Measurements from ENCODE around the gene TEX26. TPM values are rescaled to one million over a fixed set of nuclear protein-coding genes. Genes with fewer than 3 reads are reported as not detected.
"Not testable (repeated sequence)": the region's sequence is repeated elsewhere in the genome, so short reads cannot be mapped to it uniquely, and the experiment has no call there.

Gene TEX26
- total RNA-seq, 1 donor from 2014 or later, result not detected

GRCh38 chr13:30926781-30927180, 5.7 kb upstream of the TEX26 start:
- no peaks in the 10 kb centered on the region for H3K36me3 Mint-ChIP-seq (ENCODE audit: low read depth)

DNA sequence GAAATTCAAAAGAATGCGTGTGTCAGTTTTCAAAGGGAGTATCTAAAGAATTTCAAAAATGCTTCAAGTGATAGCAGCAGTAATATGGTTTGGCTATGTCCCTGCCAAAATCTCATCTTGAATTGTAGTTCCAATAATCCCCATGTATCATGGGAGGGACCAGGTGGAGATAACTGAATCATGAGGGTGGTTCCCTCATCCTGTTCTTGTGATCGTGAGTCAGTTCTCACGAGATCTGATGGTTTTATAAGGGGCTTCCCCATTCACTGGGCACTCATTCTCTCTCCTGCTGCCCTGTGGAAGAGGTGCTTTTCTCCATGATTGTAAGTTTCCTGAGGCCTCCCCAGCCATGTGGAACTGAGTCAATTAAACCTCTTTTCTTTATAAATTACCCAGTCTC, 5.3 kb upstream of the TEX26 start:
- peaks cover 31% of the 10 kb centered on the region for H3K27me3 Mint-ChIP-seq (ENCODE audit: low read depth)
- H3K36me3 Mint-ChIP-seq (ENCODE audit: low read depth); H3K9me3 Mint-ChIP-seq; intact Hi-C loops (cut with micrococcal nuclease); DNase-seq (ENCODE audit: low spot score); H3K27ac Mint-ChIP-seq; H3K4me3 Mint-ChIP-seq (ENCODE audit: low read depth): not testable (repeated sequence)
- peaks cover 10% of the 10 kb centered on the region for H3K4me1 Mint-ChIP-seq (ENCODE audit: low read depth)

More at GRCh38 chr13:30926781-30927180, 5.7 kb upstream of the TEX26 start:
- Mint-ChIP-seq H3K4me3 (ENCODE audit: low read depth) (no peak overlapping the region), H3K27me3 (ENCODE audit: low read depth) (peaks cover 27% of the 10 kb centered on the region), H3K9me3 (no peaks in the 10 kb centered on the region), H3K27ac (no peak overlapping the region), H3K4me1 (ENCODE audit: low read depth) (peaks cover 10% of the 10 kb centered on the region)
- no peak for DNase-seq (ENCODE audit: low spot score)
- intact Hi-C loops (cut with micrococcal nuclease), result no loop called here

GRCh38 chr13:30927595-30927994, 4.9 kb upstream of the TEX26 start:
- peaks cover 10% of the 10 kb centered on the region for H3K4me1 Mint-ChIP-seq (ENCODE audit: low read depth)
- peaks cover 35% of the 10 kb centered on the region for H3K27me3 Mint-ChIP-seq (ENCODE audit: low read depth)
- no peaks in the 10 kb centered on the region for H3K9me3 Mint-ChIP-seq
- H3K27ac Mint-ChIP-seq, result no peak overlapping the region
- no peak overlapping the region for H3K4me3 Mint-ChIP-seq (ENCODE audit: low read depth)
- no peak for DNase-seq (ENCODE audit: low spot score)
- no peaks in the 10 kb centered on the region for H3K36me3 Mint-ChIP-seq (ENCODE audit: low read depth)
- intact Hi-C loops (cut with micrococcal nuclease), result no loop called here

GRCh38 chr13:30928978-30929377, 3.5 kb upstream of the TEX26 start:
- Mint-ChIP-seq H3K27ac (no peak overlapping the region), H3K4me1 (ENCODE audit: low read depth) (peaks cover 10% of the 10 kb centered on the region), H3K9me3 (no peaks in the 10 kb centered on the region), H3K4me3 (ENCODE audit: low read depth) (no peak overlapping the region), H3K36me3 (ENCODE audit: low read depth) (no peaks in the 10 kb centered on the region), H3K27me3 (ENCODE audit: low read depth) (peaks cover 36% of the 10 kb centered on the region)
- intact Hi-C loops (cut with micrococcal nuclease), result no loop called here
- no peak for DNase-seq (ENCODE audit: low spot score)

DNA sequence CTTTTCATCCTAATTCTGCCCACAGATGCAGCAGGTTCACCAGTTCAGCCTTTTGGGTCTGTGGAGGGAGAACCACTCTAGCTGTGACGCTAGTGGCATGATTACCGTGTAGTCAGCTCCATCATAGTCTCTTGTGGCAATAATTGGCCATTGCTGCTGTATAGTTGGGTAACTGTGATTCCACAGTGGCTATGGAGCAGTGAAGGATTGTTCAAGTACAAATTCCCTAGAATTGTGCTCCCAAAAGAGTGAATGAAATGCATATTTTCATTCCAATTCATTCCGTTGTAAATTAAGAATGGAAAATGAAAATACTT, 856 bp downstream of the TEX26 start:
- Mint-ChIP-seq H3K4me3 (ENCODE audit: low read depth) (no peak overlapping the region), H3K27me3 (ENCODE audit: low read depth) (peaks cover 54% of the 10 kb centered on the region), H3K27ac (no peak overlapping the region), H3K4me1 (ENCODE audit: low read depth) (no peaks in the 10 kb centered on the region), H3K36me3 (ENCODE audit: low read depth) (no peaks in the 10 kb centered on the region), H3K9me3 (peaks cover 10% of the 10 kb centered on the region)
- DNase-seq (ENCODE audit: low spot score), result no peak
- intact Hi-C loops (cut with micrococcal nuclease), result no loop called here

DNA sequence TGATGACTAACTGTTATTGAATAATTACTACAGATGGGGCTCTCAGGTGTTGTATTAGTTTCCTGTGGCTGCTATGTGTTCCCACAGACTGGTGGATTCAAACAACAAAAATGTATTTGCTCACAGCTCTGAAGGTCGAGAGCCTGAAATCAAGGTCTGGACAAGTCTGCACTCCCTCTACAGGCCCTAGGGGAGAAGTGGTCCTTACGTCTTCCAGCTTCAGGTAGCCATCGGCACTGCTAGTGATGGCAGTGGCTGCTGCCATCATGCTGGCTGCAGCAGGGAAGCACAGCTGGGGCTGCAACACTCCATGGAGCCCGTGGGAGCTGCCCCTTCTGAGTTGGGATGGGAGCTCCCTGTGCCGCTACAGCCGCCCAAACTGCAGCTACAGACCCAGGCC, 1.9 kb downstream of the TEX26 start:
- H3K27ac Mint-ChIP-seq, result no peak overlapping the region
- no peak for DNase-seq (ENCODE audit: low spot score)
- H3K4me3 Mint-ChIP-seq (ENCODE audit: low read depth), result no peak overlapping the region
- peaks cover 10% of the 10 kb centered on the region for H3K9me3 Mint-ChIP-seq
- H3K36me3 Mint-ChIP-seq (ENCODE audit: low read depth), result no peaks in the 10 kb centered on the region
- peaks cover 51% of the 10 kb centered on the region for H3K27me3 Mint-ChIP-seq (ENCODE audit: low read depth)
- intact Hi-C loops (cut with micrococcal nuclease), result no loop called here
- no peaks in the 10 kb centered on the region for H3K4me1 Mint-ChIP-seq (ENCODE audit: low read depth)

DNA sequence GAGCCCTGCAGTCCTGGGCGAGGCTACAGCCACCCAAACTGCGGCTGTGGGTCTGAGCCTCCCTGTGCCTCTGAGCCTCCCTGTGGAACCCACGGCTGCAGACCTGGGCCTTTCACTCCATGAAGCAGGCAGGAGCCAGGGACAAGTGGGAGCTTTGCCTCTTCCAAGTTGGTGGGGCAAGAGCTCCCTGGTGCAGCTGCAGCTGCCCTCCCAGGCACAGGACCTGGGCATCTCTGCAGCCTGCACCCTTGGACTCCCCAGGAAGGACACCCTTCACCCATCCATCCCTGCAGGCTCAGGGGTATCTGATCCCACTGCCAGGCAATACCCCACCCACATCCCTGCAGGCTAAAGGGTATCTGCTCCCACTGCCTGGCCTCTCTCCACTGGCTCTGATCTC, 2.3 kb downstream of the TEX26 start:
- no peak overlapping the region for H3K4me3 Mint-ChIP-seq (ENCODE audit: low read depth)
- no peaks in the 10 kb centered on the region for H3K4me1 Mint-ChIP-seq (ENCODE audit: low read depth)
- H3K27me3 Mint-ChIP-seq (ENCODE audit: low read depth), result peaks cover 48% of the 10 kb centered on the region
- peaks cover 10% of the 10 kb centered on the region for H3K9me3 Mint-ChIP-seq
- no peak overlapping the region for H3K27ac Mint-ChIP-seq
- no peaks in the 10 kb centered on the region for H3K36me3 Mint-ChIP-seq (ENCODE audit: low read depth)
- intact Hi-C loops (cut with micrococcal nuclease), result no loop called here
- no peak for DNase-seq (ENCODE audit: low spot score)

GRCh38 chr13:30936971-30937370, 4.5 kb downstream of the TEX26 start:
- no peaks in the 10 kb centered on the region for H3K36me3 Mint-ChIP-seq (ENCODE audit: low read depth)
- intact Hi-C loops (cut with micrococcal nuclease), result no loop called here
- H3K4me1 Mint-ChIP-seq (ENCODE audit: low read depth), result no peaks in the 10 kb centered on the region
- H3K27me3 Mint-ChIP-seq (ENCODE audit: low read depth), result peaks cover 32% of the 10 kb centered on the region
- peaks cover 10% of the 10 kb centered on the region for H3K9me3 Mint-ChIP-seq
- H3K27ac Mint-ChIP-seq, result no peak overlapping the region
- no peak for DNase-seq (ENCODE audit: low spot score)
- H3K4me3 Mint-ChIP-seq (ENCODE audit: low read depth), result no peak overlapping the region

GRCh38 chr13:30943881-30944280, 11.4 kb downstream of the TEX26 start:
- intact Hi-C loops (cut with micrococcal nuclease), result no loop called here
- peaks cover 9% of the 10 kb centered on the region for H3K9me3 Mint-ChIP-seq
- no peak for DNase-seq (ENCODE audit: low spot score)
- H3K4me1 Mint-ChIP-seq (ENCODE audit: low read depth), result no peaks in the 10 kb centered on the region
- H3K36me3 Mint-ChIP-seq (ENCODE audit: low read depth), result no peaks in the 10 kb centered on the region
- no peak overlapping the region for H3K27ac Mint-ChIP-seq
- H3K27me3 Mint-ChIP-seq (ENCODE audit: low read depth), result peaks cover 39% of the 10 kb centered on the region
- H3K4me3 Mint-ChIP-seq (ENCODE audit: low read depth), result no peak overlapping the region

DNA sequence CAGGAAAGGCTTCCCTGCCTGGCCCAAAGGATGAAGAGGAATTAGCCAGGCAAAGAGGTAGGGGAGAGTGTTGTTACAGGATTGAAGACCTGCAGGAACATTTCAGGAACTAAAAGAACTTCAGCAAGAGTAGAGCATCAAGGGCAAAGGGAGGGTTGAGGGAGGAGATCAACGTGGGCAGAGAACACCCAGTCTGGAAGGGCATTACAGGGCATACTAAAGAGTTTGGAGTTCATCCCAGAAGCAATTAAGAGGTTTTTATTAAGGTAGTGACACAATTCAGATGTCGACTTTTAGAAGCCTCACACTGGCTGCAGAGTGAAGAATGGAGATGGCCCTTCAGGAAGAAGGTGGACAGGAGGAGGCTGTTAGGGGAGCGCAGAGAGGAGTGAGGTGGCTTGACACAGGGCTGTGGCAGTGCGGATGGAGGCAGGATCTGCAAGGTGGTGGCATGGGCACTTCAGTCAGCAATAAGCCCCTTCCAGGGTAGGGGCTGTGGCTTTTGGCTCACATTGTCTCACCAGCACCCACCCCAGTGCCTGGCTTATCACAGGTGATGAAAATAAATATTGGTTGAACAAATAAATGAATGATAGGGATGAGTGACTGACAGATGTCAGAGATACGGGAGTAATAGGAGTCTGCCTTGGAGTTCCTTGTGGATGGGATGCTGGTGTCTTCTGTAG, 24.9 kb downstream of the TEX26 start:
- H3K4me1 Mint-ChIP-seq (ENCODE audit: low read depth), result no peaks in the 10 kb centered on the region
- H3K27me3 Mint-ChIP-seq (ENCODE audit: low read depth), result peaks cover 34% of the 10 kb centered on the region
- H3K36me3 Mint-ChIP-seq (ENCODE audit: low read depth), result no peaks in the 10 kb centered on the region
- H3K27ac Mint-ChIP-seq, result no peak overlapping the region
- intact Hi-C loops (cut with micrococcal nuclease), result no loop called here
- no peak overlapping the region for H3K4me3 Mint-ChIP-seq (ENCODE audit: low read depth)
- H3K9me3 Mint-ChIP-seq, result peaks cover 9% of the 10 kb centered on the region
- DNase-seq (ENCODE audit: low spot score), result no peak

DNA sequence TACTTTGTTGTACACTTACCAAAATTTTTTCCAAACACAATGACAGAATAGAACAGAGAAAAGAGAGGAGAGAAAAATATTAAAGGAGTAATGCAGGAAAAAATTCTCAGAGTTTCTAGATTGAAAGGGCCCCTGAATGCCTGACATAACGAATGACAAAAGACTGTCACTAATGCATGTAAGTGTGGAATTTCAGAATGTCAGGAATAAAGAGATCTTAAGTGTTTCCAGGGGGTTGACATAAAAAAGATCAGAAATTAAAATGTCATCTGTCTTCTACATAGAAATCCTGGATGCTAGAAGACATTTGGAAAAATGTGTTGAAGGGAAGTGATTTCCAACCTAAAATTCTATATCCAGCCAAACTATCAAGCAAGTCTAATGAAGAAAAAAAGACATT, 27.2 kb downstream of the TEX26 start:
- peaks cover 28% of the 10 kb centered on the region for H3K27me3 Mint-ChIP-seq (ENCODE audit: low read depth)
- DNase-seq (ENCODE audit: low spot score), result no peak
- no peaks in the 10 kb centered on the region for H3K4me1 Mint-ChIP-seq (ENCODE audit: low read depth)

DNA sequence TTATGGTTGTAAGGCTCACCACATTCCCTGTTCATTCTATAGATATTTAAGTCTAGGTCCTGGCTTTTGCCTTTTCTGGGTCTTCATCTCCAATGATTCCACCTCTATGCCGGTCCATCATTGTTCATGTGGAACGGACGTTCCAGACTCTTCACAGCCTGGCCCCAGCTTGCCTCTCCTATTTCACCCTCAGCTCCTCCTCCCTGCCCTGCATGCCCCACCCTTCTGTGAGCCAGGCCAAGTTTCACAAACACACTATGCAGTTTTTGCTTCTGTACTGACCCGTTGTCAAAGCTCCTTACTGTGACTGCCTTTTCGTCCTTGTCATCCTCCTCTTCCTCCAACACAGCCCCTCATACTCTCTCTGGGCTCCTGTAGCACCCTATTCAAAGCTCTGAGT, 31.3 kb downstream of the TEX26 start:
- intact Hi-C loops (cut with micrococcal nuclease), result no loop called here
- H3K9me3 Mint-ChIP-seq, result no peaks in the 10 kb centered on the region
- H3K4me1 Mint-ChIP-seq (ENCODE audit: low read depth), result no peaks in the 10 kb centered on the region
- no peak overlapping the region for H3K27ac Mint-ChIP-seq
- peaks cover 39% of the 10 kb centered on the region for H3K27me3 Mint-ChIP-seq (ENCODE audit: low read depth)
- DNase-seq (ENCODE audit: low spot score), result no peak
- H3K36me3 Mint-ChIP-seq (ENCODE audit: low read depth), result no peaks in the 10 kb centered on the region
- H3K4me3 Mint-ChIP-seq (ENCODE audit: low read depth), result no peak overlapping the region

More for the DNA sequence above, 27.2 kb downstream of the TEX26 start:
- Mint-ChIP-seq H3K9me3 (peaks cover 9% of the 10 kb centered on the region), H3K4me3 (ENCODE audit: low read depth) (no peak overlapping the region), H3K27ac (no peak overlapping the region), H3K36me3 (ENCODE audit: low read depth) (no peaks in the 10 kb centered on the region)
- intact Hi-C loops (cut with micrococcal nuclease), result no loop called here

- Mint-ChIP-seq H3K27me3 (ENCODE audit: low read depth) (peaks cover 36% of the 10 kb centered on the region), H3K36me3 (ENCODE audit: low read depth) (no peaks in the 10 kb centered on the region), H3K9me3 (no peaks in the 10 kb centered on the region), H3K27ac (no peak overlapping the region), H3K4me3 (ENCODE audit: low read depth) (no peak overlapping the region), H3K4me1 (ENCODE audit: low read depth) (no peaks in the 10 kb centered on the region)
- intact Hi-C loops (cut with micrococcal nuclease), result no loop called here
- DNase-seq (ENCODE audit: low spot score), result no peak
Observed at GRCh38 chr13:30965380-30965779, 32.9 kb downstream of the TEX26 start.

DNA sequence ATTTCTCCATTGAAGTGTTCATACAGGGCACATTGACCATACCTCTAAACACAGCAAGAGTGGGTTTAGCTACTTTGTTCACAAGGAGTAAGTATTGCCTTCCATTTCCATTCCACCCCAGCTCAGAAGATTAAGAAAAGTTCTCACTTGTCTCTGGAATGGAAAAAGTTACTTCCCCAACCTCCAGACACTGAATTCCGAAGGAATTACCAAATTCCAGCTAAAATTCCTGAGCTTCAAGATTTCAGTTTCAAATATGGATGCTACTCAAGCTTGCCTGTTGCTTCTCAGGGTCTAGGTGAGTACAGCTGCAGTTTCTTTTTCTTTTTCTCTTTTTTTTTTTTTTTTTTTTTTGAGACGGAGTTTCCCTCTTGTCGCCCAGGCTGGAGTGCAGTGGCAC, 33.6 kb downstream of the TEX26 start:
- H3K27ac Mint-ChIP-seq, result no peak overlapping the region
- H3K4me3 Mint-ChIP-seq (ENCODE audit: low read depth), result no peak overlapping the region
- no peaks in the 10 kb centered on the region for H3K36me3 Mint-ChIP-seq (ENCODE audit: low read depth)
- intact Hi-C loops (cut with micrococcal nuclease), result no loop called here
- no peaks in the 10 kb centered on the region for H3K4me1 Mint-ChIP-seq (ENCODE audit: low read depth)
- peaks cover 41% of the 10 kb centered on the region for H3K27me3 Mint-ChIP-seq (ENCODE audit: low read depth)
- no peak for DNase-seq (ENCODE audit: low spot score)
- no peaks in the 10 kb centered on the region for H3K9me3 Mint-ChIP-seq
